GM19467 (cell line): Measurements from ENCODE around the gene IL23A.
"Not testable (repeated sequence)": the region's sequence is repeated elsewhere in the genome, so short reads cannot be mapped to it uniquely, and the experiment has no call there.

ENCODE experiments used
- ATAC-seq: cut with Tn5 transposase; IDR thresholded peaks from one replicate; pipeline ENCODE4 v1.9.1; 2021; ENCODE audit warnings: mild to moderate bottlenecking, moderate library complexity; ENCODE audit not compliant: unreplicated experiment

IL23A gene

DNA sequence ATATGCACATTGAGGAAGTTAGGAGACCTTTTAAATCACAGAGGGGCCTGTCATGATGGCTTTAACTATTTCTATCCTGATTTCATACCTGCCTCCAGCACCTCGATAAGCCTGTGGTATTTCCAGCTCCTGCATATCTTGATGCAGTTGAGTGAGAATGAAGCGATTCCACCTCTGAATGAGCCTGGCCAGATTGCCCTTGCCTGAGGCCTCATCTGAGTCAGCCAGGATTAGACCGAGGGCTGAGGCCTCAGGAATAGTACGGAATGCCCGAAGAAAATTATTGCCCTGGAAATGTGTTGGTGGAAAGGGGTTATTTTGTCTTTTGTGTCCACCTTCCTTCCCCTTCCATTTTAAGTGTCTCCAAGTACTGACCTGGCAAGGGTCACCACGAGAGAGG lies 14.5 kb upstream of the IL23A start:
- no peak for ATAC-seq

DNA sequence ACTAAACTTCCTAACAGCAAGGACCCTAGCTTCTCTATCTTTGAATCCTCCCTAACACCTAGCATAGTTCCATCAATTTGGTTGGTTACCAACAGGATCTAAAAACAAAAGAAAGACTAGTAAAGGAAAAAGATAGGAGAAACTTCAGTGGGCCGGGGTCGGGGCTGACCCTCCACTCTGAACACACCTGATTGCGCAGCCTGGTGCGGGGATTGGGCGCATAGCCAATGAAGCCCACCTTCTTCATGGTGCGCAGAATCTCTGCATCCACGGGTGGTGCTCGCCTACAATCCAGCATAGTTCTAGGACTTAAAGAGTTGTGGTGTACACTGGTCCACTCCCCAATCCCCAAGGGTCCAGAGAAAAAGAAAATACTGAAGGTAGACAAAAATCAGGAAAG lies 12.6 kb upstream of the IL23A start:
- no peak for ATAC-seq

DNA sequence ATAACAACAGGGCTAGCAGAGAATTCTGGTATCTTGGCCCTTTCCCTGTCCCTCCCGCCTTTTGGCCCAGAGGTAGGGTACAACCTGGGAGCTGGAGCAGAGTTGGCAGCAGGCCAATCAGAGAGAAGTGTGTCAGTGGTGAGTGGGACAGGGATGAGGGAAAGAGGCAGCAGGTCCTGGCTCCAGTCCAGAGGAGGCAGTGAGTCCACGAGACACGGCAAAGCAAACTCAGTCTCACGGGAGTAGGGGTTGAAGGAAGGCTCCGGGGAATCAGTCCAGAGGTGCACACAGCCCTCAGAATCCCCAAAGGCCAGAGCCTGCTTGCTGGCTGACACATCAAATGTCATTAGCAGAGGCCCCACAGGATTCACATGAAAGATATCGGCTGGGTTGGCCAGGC lies 12.2 kb upstream of the IL23A start:
- no peak for ATAC-seq

DNA sequence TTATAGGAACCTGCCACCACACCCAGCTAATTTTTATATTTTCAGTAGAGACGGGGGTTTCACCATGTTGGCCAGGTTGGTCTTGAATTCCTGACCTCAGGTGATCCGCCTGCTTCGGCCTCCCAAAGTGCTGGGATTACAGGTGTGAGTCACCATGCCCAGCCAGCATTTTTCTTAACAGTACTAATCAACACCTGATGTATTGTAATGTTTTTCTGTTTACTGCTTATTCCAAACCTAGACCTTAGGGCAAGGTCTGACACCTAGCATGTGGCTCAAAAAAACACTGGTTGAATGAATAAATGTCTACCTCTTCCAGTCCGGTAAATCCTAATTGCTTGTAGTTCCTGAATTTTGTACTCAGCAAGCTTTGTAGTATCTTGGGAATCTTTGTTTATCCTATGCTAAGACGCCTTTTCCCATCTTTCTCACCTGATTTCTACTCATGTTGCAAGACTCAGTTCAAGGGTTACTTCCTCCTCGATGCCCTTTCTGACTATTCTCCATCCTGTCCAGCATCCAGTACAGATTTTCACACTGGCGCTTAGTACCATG lies 7.7 kb upstream of the IL23A start:
- ATAC-seq, result no peak

DNA sequence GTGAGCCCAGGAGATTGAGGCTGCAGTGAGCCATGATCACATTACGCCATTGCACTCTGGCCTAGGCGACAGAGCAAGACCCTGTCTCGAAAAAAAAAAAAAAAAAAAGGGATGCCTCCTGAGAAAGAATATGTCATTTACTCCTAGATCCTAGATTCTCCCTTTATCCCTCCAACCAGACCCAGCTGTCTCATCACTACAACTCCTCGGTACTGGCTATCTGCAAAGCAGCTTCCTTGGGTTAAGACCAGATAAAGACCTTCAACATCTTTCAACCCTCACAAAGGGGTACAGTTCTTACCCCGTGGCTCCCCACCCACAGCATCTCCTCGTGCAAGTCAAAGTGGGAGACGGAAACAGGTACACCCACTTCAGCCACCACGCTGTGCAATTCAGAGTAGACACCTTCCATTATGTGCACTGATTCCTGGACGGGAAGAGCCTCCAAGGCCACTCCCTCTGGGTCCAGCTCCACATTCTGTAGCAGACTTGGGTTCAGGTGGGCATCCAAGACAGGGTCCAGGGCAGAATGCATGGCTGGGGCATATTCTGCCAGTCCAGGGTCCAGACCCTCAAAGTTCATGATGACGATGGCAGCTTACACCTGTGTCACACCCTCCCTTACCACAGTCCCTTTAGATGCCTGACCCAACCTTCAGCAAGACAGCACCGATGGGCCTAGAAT lies 6.0 kb upstream of the IL23A start:
- no peak for ATAC-seq

DNA sequence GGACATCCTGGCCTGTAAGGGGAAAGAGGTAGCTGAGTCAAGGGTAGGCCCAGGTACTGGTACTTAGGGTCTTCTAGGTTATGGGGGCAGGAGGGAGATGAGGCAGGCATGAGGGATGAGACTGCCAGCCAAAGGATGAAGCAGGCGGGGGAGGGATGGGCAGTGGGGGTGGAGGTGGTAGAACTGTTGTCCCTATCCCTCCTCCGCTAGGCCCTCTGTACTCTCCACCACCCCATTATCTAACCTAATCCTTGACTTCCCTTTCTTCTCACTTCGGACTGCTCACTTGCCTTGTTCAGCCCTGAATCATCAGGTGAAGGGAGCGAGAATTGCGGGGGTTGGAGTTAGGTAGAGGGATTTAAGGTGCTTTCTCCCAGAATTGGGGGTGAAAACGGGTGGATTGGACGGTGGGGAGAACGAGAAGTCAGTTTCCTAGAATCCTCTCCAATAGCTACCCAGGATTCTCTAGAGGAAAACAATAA lies 5.4 kb upstream of the IL23A start:
- ATAC-seq, result no peak

DNA sequence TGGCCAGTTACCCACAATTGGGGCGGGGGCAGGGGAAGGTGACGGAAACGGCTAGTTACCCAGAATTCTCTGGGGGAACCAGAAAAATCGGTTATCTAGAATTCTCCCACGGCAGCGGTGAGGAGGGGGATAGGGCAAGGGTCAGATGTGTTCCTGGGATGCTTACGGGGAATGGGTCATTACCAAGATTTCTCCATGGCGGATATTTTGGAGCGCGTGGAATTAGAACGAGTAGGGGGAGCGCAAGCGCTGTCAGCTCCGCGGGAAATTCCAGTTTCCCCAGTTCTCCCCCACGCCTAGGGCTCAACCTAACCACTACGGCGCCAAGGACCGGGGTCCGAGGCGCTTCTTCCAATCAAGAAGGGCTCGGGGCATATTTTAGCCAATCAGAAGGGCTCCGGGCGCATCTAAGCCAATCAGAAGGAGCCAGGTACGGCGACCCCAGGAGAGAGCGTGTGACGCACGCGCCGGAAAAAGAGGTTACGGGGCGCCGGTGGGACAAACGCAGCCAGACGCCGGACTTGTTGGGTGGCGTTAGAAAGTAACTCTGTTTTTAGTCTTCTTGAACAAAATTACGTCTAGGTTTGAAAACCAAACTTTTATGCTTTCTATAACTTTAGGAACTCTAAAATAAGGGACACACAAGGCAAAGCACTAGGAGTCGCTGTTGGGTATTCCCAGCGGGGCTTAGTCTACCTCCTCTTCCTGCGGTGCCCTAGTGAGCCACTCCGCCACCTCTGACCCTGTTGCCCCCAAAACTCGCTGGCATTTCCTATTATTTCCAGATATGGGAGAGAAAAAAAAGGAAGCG lies 4.8 kb upstream of the IL23A start, which contains the start of gene PAN2:
TSS of gene PAN2 (minus strand) at position 322 of the 811 bp plus-strand sequence. CDS start 906 bp downstream, outside the sequence.
- ATAC-seq, result peak; percentile 95

DNA sequence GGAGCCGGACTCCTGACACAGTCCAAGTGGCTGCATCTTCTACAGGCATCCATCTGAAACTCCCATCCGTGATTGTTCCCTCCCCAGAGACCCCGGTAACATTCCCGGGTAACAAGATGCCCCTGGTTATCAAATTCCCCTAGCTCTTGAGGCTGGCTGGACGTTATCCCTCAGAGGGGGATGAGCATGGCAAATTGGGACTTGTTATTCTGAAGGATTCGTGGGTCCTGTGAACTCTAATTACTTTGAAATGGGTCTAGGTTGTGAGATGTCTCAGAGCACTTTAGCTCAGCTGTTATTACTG lies 4.2 kb upstream of the IL23A start:
- ATAC-seq, result no peak

DNA sequence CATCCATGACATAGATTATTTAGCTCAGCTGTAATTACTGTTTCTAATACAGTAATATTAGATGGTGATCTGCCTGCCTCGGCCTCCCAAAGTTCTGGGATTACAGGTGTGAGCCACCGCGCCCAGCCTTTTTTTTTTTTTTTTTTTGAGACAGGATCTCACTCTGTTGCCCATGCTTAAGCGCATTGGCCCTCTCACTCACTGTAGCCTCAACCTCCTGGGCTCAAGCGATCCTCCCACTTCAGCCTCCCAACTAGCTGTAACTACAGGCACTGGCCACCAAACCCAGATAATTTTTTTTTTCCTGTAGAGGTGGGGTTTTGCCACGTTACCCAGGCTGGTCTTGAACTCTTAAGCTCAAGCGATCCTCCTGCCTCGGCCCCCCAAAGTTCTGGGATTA lies 3.2 kb upstream of the IL23A start:
- ATAC-seq, result not testable (repeated sequence)

DNA sequence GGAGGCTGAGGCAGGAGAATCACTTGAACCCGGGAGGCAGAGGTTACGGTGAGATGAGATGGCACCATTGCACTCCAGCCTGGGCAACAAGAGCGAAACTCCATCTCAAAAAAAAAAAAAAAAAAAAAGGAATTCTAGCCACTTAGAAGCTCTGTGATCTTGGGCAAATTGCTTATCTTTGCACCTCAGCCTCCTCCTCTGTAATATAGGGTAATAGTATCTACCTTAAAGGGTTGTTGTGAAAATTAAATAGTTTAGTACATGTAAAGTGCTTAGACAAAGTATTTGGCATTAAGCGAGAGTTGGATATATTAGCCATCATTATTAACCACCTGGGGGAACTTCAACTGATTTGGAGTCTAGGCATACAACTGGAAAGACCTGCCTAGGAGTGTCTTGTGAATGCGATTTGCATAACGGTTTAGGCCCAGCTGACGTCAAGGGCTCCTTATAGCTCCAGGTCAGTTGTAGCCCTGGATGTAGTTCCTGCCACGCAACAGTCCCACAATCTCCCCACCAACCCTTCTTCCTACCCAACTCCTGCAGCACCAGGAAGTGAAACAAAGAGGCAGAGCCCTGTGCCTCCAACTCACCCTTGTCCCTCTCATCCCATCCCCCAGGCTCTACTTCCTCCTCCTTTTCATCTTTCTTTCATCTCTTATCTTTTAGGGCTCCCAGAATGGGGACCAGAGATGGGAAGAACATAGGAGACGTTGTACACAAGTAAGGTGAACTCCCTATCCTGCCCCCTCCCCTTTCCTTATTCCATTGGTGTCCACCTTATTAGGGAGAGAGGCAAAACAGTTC lies 2.1 kb upstream of the IL23A start:
- no peak for ATAC-seq

DNA sequence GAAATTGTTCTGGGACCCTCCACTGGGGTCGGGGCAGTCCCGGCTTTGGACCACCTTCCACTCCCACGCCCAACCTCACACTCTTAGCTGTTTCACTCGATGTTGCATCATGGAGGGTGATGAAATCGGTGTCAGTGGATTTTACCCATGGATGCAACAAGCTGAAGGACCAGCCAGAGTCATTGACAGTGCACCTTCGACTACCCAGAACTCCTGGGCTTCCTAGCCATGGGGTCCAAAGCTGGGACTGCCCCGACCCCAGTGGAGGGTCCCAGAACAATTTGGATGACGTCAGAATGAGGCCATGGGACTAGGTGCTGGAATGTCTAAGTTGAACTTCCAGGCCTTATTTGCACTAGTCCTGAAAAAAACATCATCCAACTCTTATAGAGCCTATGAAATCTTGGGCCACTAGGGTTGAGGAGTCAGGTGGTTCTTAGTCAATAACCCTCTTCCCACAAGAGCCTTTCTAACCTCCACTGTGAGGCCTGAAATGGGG lies 882 bp upstream of the IL23A start:
- ATAC-seq, result no peak

DNA sequence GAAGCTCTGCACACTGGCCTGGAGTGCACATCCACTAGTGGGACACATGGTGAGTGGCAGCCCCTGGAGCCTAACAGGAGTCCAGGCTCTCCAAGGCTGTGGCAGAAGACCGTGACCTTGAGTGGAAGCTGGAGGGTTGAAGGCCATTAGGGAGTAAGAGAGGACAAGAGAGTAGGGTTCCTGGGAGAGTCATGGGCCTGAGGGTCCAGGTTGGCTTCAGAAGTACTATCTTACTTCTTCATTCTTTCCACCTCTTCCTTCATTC lies 406 bp downstream of the IL23A start:
- no peak for ATAC-seq

DNA sequence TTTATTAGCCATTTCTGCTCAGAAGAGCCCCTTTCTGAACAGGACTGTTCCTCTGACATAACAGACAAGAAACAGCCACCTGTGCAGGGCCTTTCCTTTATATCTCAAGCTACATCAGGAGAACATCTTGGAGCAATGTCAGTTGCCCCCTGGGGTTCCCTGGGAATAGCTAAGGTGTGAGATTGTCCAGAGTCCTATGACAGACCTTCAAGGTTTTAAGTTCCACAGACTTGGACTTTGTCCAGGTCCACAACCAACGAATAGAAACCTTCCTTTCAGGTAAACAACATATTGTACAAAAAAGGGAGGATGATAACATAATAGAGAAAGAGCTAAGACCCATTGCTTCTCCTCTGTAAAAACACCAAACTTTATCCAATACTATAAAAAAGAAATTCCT lies 2.9 kb downstream of the IL23A start:
- ATAC-seq, result no peak

DNA sequence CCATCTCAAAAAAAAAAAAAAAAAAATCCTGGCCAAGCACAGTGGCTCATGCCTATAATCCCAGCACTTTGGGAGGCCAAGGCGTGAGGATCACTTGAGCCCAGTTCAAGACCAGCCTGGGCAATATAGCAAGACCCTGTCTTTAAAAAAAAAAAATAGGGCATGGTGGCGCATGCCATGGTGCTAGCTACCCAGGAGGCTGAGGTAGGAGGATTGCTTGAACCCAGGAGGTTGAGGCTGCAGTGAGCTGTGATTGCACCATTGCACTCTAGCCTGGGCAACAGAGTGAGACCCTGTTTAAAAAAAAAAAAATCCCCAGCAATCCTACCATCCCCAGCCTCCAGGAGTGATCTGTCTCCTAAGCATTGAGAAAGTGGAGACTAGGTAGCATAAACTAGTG lies 3.6 kb downstream of the IL23A start:
- ATAC-seq, result not testable (repeated sequence)

DNA sequence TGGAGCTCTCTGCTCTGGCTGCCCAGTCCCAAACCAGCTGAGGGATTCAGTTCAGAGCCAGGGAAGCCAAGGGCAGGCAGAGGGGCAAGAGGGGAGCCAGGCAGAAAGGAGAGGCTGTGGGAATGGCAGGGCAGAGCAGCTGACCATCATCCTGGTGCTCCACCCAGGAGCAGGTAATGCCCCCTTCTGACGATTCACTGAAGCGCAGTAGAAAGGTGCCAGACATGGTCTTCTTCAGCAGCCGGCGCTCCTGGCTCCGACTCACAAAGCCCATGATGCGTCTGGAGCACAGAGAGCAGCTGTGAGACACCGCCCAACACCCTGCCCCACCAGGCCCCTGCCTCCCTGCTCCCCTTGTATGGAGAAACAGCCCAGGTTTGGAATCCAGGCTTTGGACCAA lies 8.0 kb downstream of the IL23A start:
- ATAC-seq, result no peak

DNA sequence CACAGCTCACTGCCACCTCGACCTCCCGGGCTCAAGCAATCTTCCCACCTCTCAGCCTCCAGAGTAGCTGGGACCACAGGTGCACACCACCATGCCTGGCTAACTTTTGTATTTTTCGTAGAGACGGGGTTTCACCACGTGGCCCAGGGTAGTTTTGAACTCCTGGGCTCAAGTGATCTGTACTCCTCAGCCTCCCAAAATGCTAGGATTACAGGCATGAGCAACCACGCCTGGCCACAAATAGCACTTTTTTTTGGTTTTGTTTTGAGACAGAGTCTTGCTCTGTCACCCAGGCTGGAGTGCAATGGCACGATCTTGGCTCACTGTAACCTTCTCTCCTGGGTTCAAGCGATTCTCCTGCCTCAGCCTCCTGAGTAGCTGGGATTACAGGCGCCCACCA lies 8.6 kb downstream of the IL23A start:
- ATAC-seq, result not testable (repeated sequence)

DNA sequence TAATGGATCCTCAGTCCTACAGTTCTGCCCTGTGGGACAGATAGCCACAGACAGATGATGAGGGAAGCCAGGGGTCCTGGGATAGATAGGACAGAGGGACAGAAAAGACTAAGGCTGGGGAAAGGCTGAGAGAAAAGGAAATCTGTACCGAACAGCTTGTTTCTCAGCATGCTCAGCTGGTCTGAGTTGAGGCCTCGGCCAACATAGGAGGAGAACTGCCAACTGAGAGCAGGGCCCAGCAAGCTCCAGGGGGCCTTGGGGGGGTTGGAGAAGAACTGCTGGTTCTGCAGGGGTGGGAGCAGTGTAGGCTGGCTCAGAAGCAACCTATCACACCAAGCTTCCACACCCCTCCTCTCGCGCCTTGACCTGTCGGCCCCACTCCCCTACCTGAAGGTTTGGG lies 10.1 kb downstream of the IL23A start:
- no peak for ATAC-seq

DNA sequence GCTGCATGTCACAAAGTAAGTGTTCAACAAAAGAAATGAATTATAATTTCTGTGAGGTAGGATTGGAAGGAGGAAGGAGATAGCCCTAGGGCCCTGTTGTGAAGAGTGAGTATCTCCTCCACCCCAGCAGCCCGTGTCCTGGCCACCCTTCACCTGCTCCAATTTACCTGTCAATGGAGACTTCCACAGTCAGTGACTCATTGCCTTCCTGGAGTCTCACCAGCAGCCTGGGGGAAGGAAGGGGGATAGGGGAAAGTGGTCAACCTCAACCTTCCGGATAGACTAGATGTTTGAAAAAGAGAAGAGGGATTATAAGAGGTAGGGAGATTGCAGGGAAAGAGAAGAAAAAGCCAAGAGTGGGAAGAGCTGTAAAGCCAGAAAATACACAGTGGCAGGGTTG lies 12.0 kb downstream of the IL23A start:
- no peak for ATAC-seq

DNA sequence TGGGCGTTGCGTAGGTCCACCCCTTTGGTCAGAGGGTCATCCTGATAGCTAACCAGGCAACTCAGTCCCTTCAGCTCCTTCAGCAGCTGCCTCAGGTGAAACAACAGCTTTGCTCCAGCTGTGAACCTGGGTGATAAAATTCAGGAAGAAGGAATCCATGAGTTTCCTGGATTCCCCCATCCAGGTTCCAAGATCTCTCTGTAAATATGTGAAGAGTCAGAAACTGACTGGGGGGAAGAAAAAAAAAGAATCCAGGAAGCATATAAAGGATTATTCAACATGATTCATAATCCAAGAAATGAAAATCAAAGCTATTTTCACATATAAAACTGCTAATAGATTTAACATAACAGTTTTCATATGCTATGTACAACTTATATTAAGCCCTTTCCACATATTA lies 12.6 kb downstream of the IL23A start:
- no peak for ATAC-seq

DNA sequence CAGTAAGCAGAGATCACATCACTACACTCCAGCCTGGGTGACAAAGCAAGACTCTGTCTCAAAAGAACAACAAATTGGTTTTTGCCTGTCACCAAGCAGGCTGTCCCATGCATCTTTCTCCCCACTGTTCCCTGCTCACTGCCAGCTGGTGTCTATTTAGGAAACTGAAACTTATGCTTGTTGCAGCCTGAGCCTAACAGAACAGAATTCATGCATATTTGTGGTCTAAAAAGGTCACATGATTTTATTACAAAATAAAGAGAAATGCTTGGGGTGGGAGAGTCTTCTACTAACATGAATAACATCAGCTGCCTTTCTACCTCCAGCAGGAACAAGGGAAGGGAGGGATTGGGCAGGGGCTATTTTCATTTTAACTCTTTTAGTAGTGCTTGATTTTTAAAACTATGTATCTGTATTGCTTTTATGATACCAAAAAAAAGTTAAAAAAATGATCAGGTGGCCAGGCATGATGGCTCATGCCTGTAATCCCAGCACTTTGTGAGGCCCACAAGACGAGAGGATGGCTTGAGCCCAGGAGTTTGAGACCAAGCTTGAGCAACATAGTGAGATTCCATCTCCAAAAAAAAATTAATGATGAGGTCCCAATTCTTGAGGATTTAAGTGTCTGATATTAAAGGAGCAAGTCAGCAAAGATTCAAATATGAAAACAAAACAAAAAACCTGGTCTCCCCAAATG lies 20.3 kb downstream of the IL23A start:
- no peak for ATAC-seq
